K562 (cell line): ENCODE data around the gene CD34.

Experiments used
- ATF2 ChIP-seq: sonication (generic); formaldehyde crosslinking; IDR thresholded peaks from 2 replicates; pipeline ENCODE4 v1.8.1; 2022; ENCODE audit warnings: missing genetic modification reagents
- CBFA2T2 ChIP-seq: fragments of 450-650 bp; conservative IDR thresholded peaks from 2 replicates; pipeline ENCODE4 v1.6.1; 2017; ENCODE audit warnings: mild to moderate bottlenecking
- CTCF ChIP-seq, 3 experiments: IDR thresholded peaks in 2 of 3; conservative IDR thresholded peaks in 1 of 3; 2 replicates each; pipeline ENCODE4 v1.5.1; 2011 to 2012; ENCODE audit warnings: low read length in 3 of 3, mild to moderate bottlenecking in 3 of 3, control low read depth in 2 of 3, improper control_type of control experiment in 1 of 3, inconsistent platforms in 1 of 3, low read depth in 1 of 3, mixed read lengths in 1 of 3, moderate library complexity in 1 of 3; ENCODE audit not compliant: insufficient read depth in 2 of 3
- EZH2 ChIP-seq: IDR thresholded peaks from 2 replicates; pipeline ENCODE4 v1.6.1; 2012; ENCODE audit warnings: low read depth, mild to moderate bottlenecking, inconsistent platforms, low read length, borderline replicate concordance
- GABPA ChIP-seq: fragments of 200-800 bp; sonication (Bioruptor generic); conservative IDR thresholded peaks from 2 replicates; pipeline ENCODE4 v1.6.1; 2016; ENCODE audit warnings: low read depth, missing genetic modification characterization, missing compliant biosample characterization
- HIVEP1 ChIP-seq: fragments of 250-450 bp; sonication (Bioruptor Pico); IDR thresholded peaks from 2 replicates; pipeline ENCODE4 v1.4.0; 2020; ENCODE audit warnings: mild to moderate bottlenecking
- JUN ChIP-seq, 2 experiments: sonication (generic) in 1 of 2; formaldehyde crosslinking in 1 of 2; IDR thresholded peaks; 2 replicates each; pipeline versions ENCODE4 v1.6.1 to v1.8.0; 2012 to 2022; ENCODE audit warnings: borderline replicate concordance in 2 of 2, mild to moderate bottlenecking in 2 of 2, improper control_type of control experiment in 1 of 2, low read depth in 1 of 2, low read length in 1 of 2, missing genetic modification reagents in 1 of 2
- MAX ChIP-seq: sonication (generic); formaldehyde crosslinking; IDR thresholded peaks from 2 replicates; pipeline ENCODE4 v1.9.0; 2022; ENCODE audit warnings: mild to moderate bottlenecking, missing genetic modification reagents
- MXI1 ChIP-seq: IDR thresholded peaks from 2 replicates; pipeline ENCODE4 v1.6.1; 2011; ENCODE audit warnings: low read depth, mild to moderate bottlenecking, improper control_type of control experiment, low read length
- RAD21 ChIP-seq, 2 experiments: fragments of 250-450 bp in 1 of 2; fragments of 450-650 bp in 1 of 2; sonication (Bioruptor Pico) in 1 of 2; formaldehyde crosslinking in 1 of 2; IDR thresholded peaks in 1 of 2; conservative IDR thresholded peaks in 1 of 2; 2 replicates each; pipeline versions ENCODE4 v1.4.0 to v1.8.0; 2020 to 2022; ENCODE audit warnings: mild to moderate bottlenecking in 2 of 2, moderate library complexity in 1 of 2
- SAFB2 ChIP-seq: fragments of 200-400 bp; formaldehyde crosslinking; IDR thresholded peaks from 2 replicates; pipeline ENCODE4 v1.6.1; 2018; ENCODE audit warnings: borderline replicate concordance, low read length, low read depth, moderate library complexity; ENCODE audit not compliant: severe bottlenecking
- TCF7L2 ChIP-seq: fragments of 150-350 bp; IDR thresholded peaks from 2 replicates; pipeline ENCODE4 v1.6.1; 2016; ENCODE audit warnings: low read depth, mild to moderate bottlenecking, low read length, moderate library complexity
- ZNF143 ChIP-seq: sonication (generic); formaldehyde crosslinking; IDR thresholded peaks from 2 replicates; pipeline ENCODE4 v1.9.0; 2022; ENCODE audit warnings: mild to moderate bottlenecking, missing genetic modification reagents
- ZNF830 ChIP-seq: fragments of 250-450 bp; sonication (Bioruptor Pico); IDR thresholded peaks from 2 replicates; pipeline ENCODE4 v1.5.0; 2021; ENCODE audit warnings: mild to moderate bottlenecking

GRCh38 chr1:207849646-207850045, 61.3 kb downstream of the CD34 start:
- no peak for TF ChIP-seq MAX
- no peak for TF ChIP-seq RAD21 (CRISPR knock-in tag; conservative IDR thresholded peaks at IDR 0.05 in 1 of 2, IDR thresholded peaks at IDR 0.05 in 1 of 2)
- TF ChIP-seq MXI1 = no peak
- no peak for TF ChIP-seq CTCF (IDR thresholded peaks at IDR 0.05 in 2 of 3, conservative IDR thresholded peaks at IDR 0.05 in 1 of 3; ENCODE audit: insufficient read depth in 2 of 3, low read depth in 1 of 3, low read length in 3 of 3)
- TF ChIP-seq SAFB2 = no peak
- no peak for TF ChIP-seq ZNF143
- no peak for TF ChIP-seq GABPA
- no peak for TF ChIP-seq ATF2
- no peak for TF ChIP-seq HIVEP1 (CRISPR knock-in tag)
- TF ChIP-seq EZH2 = no peak
- no peak for TF ChIP-seq ZNF830
- no peak for TF ChIP-seq JUN (IDR thresholded peaks at IDR 0.05; ENCODE audit: borderline replicate concordance, low read depth, low read length)
- no peak for TF ChIP-seq JUN (CRISPR knock-in tag; IDR thresholded peaks at IDR 0.05; ENCODE audit: borderline replicate concordance)
- no peak for TF ChIP-seq CBFA2T2
- TF ChIP-seq TCF7L2 = no peak
